Astrocyte of the spinal cord (primary cell): Measurements from ENCODE around the gene TMEM164.

ENCODE experiments used
- DNase-seq: peaks from one replicate; pipeline ENCODE4 v3.0.0; 2011; ENCODE audit warnings: low read depth, low spot score
- H3K4me3 ChIP-seq: 2 replicates; pipeline ENCODE4 v1.5.1; 2011; ENCODE audit warnings: low read depth, mild to moderate bottlenecking, low read length, moderate library complexity
- CTCF ChIP-seq: IDR thresholded peaks from 2 replicates; pipeline ENCODE4 v1.5.1; 2012; ENCODE audit warnings: low read depth, mild to moderate bottlenecking, low read length, inconsistent platforms
- in situ Hi-C: cut with HindIII; loops from 2 replicates; pipeline ENCODE4 v1.10.0; 2017; ENCODE audit warnings: low sequenced_read_pairs

TMEM164 gene

GRCh38 chrX:110201799-110202198 is 198.9 kb downstream of the TMEM164 start:
- in situ Hi-C loops, result no loop called here
- no peak overlapping the region for H3K4me3 ChIP-seq
- DNase-seq, result no peak
- TF ChIP-seq CTCF, result no peak

GRCh38 chrX:110204986-110205385 is 202.1 kb downstream of the TMEM164 start:
- peak; percentile 84 for DNase-seq
- in situ Hi-C loops, result no loop called here
- no peak for TF ChIP-seq CTCF
- no peak overlapping the region for H3K4me3 ChIP-seq

- no peak for TF ChIP-seq CTCF
- no peak overlapping the region for H3K4me3 ChIP-seq
- DNase-seq, result no peak
- in situ Hi-C loops, result no loop called here
Observed at GRCh38 chrX:110208092-110208491, 205.2 kb downstream of the TMEM164 start.

GRCh38 chrX:110210417-110211139 is 207.7 kb downstream of the TMEM164 start:
- H3K4me3 ChIP-seq, result no peak overlapping the region
- in situ Hi-C loops, result no loop called here
- DNase-seq, result peak; percentile 75
- TF ChIP-seq CTCF, result no peak

GRCh38 chrX:110211340-110211739 is 208.4 kb downstream of the TMEM164 start:
- no peak for DNase-seq
- in situ Hi-C loops, result no loop called here
- H3K4me3 ChIP-seq, result no peak overlapping the region
- no peak for TF ChIP-seq CTCF

GRCh38 chrX:110212299-110212698 is 209.4 kb downstream of the TMEM164 start:
- no peak for DNase-seq
- in situ Hi-C loops, result no loop called here
- peak; percentile 23 for TF ChIP-seq CTCF
- no peak overlapping the region for H3K4me3 ChIP-seq
